Measurements from ENCODE around the gene ANKRD44. TPM values are rescaled to one million over a fixed set of nuclear protein-coding genes. Genes with fewer than 3 reads are reported as not detected.

ANKRD44 gene
- total RNA-seq, 4 donors from 2014 or later: 11.0 to 25.8 (median 23.9) TPM

DNA sequence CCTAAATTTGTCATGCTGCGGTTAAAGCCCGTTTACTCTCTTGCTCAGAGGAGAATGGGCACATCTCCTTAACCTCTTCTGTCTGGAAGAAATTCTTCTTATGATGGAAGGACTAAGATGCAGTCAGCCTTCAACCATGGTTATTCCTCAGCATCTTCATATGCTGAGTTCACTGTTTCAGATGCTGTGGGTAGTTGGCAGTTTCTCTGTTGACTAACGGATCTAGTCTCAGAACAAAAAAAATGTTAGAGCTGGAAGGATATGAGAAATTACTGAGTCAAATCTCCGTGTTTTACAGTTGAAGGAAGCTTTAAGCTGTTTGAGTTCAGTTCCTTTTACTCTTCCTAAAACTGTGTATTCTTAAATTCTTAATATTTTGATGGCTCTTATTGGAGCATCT, 340.5 kb downstream of the ANKRD44 start:
- Histone ChIP-seq H3K9me3 (no peaks in the 10 kb centered on the region), H3K27me3 (no peaks in the 10 kb centered on the region), H3K36me3 (no peaks in the 10 kb centered on the region), H3K4me1 (no peaks in the 10 kb centered on the region), H3K27ac (no peak overlapping the region), H3K4me3 (replicated peaks in 1 of 3) (no peak overlapping the region)
- 68 to 80% methylated on average over 4 of the region's 4 CpGs for WGBS, 2 donors
- no peak for DNase-seq
- intact Hi-C loops (cut with DNase I): no loop called here
- TF ChIP-seq, protein P1, sequence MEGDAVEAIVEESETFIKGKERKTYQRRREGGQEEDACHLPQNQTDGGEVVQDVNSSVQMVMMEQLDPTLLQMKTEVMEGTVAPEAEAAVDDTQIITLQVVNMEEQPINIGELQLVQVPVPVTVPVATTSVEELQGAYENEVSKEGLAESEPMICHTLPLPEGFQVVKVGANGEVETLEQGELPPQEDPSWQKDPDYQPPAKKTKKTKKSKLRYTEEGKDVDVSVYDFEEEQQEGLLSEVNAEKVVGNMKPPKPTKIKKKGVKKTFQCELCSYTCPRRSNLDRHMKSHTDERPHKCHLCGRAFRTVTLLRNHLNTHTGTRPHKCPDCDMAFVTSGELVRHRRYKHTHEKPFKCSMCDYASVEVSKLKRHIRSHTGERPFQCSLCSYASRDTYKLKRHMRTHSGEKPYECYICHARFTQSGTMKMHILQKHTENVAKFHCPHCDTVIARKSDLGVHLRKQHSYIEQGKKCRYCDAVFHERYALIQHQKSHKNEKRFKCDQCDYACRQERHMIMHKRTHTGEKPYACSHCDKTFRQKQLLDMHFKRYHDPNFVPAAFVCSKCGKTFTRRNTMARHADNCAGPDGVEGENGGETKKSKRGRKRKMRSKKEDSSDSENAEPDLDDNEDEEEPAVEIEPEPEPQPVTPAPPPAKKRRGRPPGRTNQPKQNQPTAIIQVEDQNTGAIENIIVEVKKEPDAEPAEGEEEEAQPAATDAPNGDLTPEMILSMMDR (IDR thresholded peaks at IDR 0.05): no peak
- TF ChIP-seq POLR2A (IDR thresholded peaks at IDR 0.05): no peak

DNA sequence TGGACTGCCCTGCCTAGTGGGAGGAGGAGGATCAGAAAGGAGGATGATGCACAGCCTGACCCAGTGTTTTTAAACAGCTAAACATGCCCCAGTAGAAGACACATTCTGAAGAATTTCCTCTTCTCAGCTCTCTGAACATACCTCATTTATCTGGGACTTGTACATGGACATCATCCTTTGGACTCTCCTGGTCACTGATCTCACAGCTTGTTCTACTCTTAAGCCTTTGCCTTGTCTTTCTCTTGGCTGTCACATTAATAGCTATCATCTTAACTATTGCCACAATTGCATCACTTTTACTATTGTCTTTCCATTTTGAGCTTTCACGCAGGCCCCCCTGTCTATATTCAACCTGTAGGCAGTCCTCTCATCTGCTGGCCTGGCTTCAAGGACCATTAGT, 342.1 kb downstream of the ANKRD44 start:
- Histone ChIP-seq H3K27me3 (no peaks in the 10 kb centered on the region), H3K9me3 (no peaks in the 10 kb centered on the region), H3K36me3 (no peaks in the 10 kb centered on the region), H3K27ac (no peak overlapping the region), H3K4me3 (replicated peaks in 1 of 3) (no peak overlapping the region), H3K4me1 (no peaks in the 10 kb centered on the region)
- no peak for DNase-seq
- WGBS, 2 donors: 96 to 98% methylated on average over 1 of the region's 1 CpG
- no peak for TF ChIP-seq POLR2A (IDR thresholded peaks at IDR 0.05)
- TF ChIP-seq, protein P1 (IDR thresholded peaks at IDR 0.05): no peak
- intact Hi-C loops (cut with DNase I): no loop called here

DNA sequence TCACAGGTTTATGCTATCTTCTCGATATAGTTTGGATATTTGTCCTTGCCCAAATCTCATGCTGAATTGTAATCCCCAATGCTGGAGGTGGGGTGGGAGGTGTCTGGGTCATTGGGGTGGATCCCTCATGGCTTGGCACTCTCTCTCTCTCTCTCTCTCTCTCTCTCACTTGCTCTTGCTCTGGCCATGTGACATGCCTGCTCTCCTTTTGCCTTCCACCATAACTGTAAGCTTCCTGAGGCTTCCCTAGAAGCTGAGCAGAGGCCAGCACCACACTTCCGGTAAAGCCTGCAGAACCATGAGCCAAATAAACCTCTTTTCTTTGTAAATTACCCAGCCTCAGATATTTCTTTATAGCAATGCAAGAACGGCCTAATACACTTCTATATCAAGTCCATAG, 342.8 kb downstream of the ANKRD44 start:
- WGBS, 2 donors: 88 to 94% methylated on average over 3 of the region's 3 CpGs
- H3K27me3 ChIP-seq: no peaks in the 10 kb centered on the region
- intact Hi-C loops (cut with DNase I): no loop called here
- no peak for DNase-seq
- no peak overlapping the region for H3K27ac ChIP-seq
- H3K36me3 ChIP-seq: no peaks in the 10 kb centered on the region
- H3K4me1 ChIP-seq: no peaks in the 10 kb centered on the region
- no peak for TF ChIP-seq POLR2A (IDR thresholded peaks at IDR 0.05)
- TF ChIP-seq, protein P1 (IDR thresholded peaks at IDR 0.05): no peak
- H3K9me3 ChIP-seq: no peaks in the 10 kb centered on the region
- H3K4me3 ChIP-seq (replicated peaks in 1 of 3): no peak overlapping the region

DNA sequence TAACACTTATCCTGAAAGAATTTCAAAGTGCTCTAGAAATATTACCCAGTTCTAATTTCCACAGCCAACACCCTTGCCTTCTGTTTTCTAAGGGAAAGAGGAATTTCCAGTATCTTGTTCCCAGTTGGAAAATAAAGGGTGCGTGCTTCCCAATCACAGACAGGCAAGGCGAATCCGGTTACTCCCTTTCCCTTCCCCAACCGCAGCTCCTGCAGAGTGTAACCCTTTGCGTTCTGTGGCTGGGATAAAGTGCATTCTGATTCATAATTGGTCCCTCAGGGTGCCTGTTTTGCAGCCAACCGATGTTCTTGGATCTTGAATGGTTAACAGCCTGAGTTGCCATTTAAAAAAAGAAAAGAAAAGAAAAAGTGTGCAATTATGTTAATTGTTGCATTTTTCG, 343.5 kb downstream of the ANKRD44 start:
- Histone ChIP-seq H3K4me3 (replicated peaks in 1 of 3) (no peak overlapping the region), H3K36me3 (no peaks in the 10 kb centered on the region), H3K4me1 (no peaks in the 10 kb centered on the region), H3K27ac (no peak overlapping the region), H3K9me3 (no peaks in the 10 kb centered on the region), H3K27me3 (no peaks in the 10 kb centered on the region)
- 28 to 39% methylated on average over 7 of the region's 7 CpGs for WGBS, 2 donors
- TF ChIP-seq POLR2A (IDR thresholded peaks at IDR 0.05): no peak
- TF ChIP-seq, protein P1 (IDR thresholded peaks at IDR 0.05): no peak
- DNase-seq: no peak
- intact Hi-C loops (cut with DNase I): no loop called here

DNA sequence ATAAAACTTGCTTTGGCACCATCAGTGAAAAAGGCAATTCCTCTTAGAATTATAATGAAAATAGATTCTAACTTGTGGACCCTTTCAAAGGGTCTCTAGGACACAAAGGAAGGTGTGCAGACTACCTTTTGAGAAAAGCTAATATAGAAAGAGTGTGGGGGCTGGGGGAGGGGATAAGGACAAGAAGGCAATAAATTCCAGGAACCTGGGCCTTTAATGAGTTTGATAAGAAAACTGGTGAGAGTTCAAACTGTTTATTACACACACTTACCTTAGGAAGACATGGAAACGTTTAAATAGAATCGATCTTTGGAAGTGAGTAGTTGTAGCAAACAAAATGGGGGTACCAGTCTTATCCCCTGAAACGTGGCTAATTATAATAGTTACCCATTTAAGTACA, 344.5 kb downstream of the ANKRD44 start:
- intact Hi-C loops (cut with DNase I): no loop called here
- H3K27me3 ChIP-seq: no peaks in the 10 kb centered on the region
- TF ChIP-seq POLR2A (IDR thresholded peaks at IDR 0.05): no peak
- TF ChIP-seq, protein P1 (IDR thresholded peaks at IDR 0.05): no peak
- H3K4me3 ChIP-seq (replicated peaks in 1 of 3): no peak overlapping the region
- no peak overlapping the region for H3K27ac ChIP-seq
- no peaks in the 10 kb centered on the region for H3K4me1 ChIP-seq
- H3K9me3 ChIP-seq: no peaks in the 10 kb centered on the region
- 71 to 78% methylated on average over 3 of the region's 3 CpGs for WGBS, 2 donors
- DNase-seq: no peak
- no peaks in the 10 kb centered on the region for H3K36me3 ChIP-seq
